Right renal pelvis (tissue), 4 donors: ENCODE data around the gene GRB10. TPM values are rescaled to one million over a fixed set of nuclear protein-coding genes. Genes with fewer than 3 reads are reported as not detected.
"Not testable (repeated sequence)": the region's sequence is repeated elsewhere in the genome, so short reads cannot be mapped to it uniquely, and the experiment has no call there.

Experiments used
- DNase-seq, 4 donors: peaks; one replicate each; pipeline ENCODE4 v3.0.0-alpha.2; 2013; ENCODE audit warnings: low read depth in 4 of 4, low spot score in 3 of 4, missing footprints in 1 of 4
- polyA plus RNA-seq, 4 donors: library from polyadenylated mRNA; unstranded; fragments of 120-200 nt; gene quantifications; one replicate each; pipeline ENCODE4 v1.2.1, GENCODE V29; 2013; ENCODE audit not compliant: insufficient read length in 4 of 4

Gene GRB10
- polyA plus RNA-seq, 4 donors: 31.4 to 40.4 (median 32.4) TPM

- DNase-seq: no peak
Observed at GRCh38 chr7:50592940-50593339, 189.8 kb downstream of the GRB10 start.

DNA sequence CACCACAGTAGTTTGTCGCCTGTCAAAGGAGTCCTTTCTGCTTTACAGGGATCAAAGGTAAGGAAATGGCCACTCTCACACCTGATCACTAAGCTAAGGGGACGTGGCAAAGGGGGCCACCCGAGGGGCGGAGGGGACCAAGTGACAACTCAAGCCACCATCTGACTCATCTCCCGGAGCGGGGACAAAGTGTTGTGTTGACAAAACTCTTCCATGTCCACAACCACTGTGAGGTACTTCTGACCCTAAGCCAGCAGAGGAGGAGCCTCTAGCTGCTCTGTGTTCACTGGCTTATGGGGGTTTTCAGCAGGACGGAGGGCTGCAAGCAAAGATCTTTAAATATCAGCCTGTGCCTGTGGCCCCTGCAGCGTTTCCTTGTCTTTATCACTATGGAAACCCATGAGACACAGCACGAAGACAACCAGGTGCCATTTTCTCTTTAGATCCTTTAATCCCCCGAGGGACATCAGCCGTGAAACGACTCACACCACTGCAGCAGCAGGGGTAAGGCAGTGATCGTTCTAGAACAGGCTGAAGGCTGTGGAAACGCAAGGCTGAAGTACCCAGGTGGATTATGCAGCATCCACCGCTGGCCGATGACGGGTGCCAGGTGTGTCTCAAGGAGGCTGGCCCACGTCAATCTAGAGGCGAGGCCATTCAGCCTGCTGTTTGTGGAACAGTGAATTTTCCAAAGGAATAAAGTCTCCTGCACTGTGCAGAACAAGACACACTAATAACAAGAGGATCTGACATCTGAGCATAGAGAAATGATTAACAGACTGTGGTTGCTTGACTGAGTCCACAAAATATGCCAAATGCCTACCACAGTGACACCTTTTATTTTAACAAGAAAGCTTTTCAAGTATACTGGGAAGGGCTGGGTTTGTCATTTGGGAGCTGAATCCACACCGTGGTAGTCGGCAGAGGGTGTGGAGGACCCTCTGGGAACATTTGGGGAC lies 190.9 kb downstream of the GRB10 start:
- DNase-seq: no peak

GRCh38 chr7:50591098-50591479 lies 191.6 kb downstream of the GRB10 start:
- no peak for DNase-seq

DNA sequence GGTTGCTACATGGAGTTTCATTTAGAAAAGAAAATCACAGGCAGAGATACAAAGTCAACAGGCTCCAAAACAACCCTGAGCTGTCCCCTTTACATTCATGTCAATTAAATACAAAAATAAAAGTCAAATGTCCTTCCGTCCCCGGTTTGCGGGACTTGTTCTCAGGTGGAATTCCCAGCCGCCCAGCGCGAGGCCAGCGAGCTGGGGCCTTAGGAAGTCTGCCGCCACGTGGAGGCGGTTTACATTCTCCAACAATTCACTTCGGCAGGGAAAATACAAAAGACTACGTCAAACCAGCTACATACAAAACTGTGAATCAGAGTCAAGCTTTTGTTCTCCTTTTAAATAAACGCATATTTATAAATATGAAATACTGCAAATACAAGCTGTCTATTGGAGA lies 192.2 kb downstream of the GRB10 start:
- no peak for DNase-seq

GRCh38 chr7:50589364-50589763 lies 193.3 kb downstream of the GRB10 start:
- DNase-seq: no peak

DNA sequence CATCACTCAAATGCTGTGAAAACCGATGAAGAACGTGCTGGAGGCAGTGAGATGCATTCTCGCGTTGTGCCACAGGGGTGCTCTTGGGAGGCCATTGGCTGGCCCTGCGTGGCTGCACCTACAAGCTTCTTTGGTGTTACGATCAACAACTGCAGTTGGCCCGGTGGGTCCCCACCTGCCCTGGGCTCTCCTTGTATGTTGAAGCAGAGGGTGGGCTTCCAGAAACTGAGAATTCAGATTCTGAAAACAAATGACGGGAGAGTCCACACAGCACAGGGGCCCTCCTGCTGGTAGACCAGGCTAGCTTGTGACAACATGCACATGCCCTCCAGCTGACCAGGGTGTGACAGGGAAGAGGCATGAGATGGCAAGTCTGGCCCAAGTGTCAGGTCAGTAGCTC lies 193.8 kb downstream of the GRB10 start:
- DNase-seq: no peak

DNA sequence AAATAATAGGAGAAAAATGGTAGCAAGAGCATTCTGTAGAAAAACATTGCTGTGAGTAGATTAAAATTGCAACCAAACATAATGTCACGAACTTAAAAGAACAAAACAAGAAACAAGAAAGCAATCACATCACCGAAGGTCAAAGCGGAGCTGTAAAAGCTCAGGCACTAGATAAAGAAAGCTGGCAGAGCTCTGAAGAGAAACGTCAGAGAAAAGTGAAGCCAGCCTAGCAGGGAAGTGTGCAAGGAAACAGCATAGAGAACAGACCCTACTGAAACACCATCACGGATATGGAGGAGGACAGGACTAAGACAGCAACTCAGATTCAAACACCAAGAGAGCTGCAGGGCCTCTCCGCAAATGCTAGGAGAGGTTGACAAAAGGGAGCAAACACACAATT lies 195.0 kb downstream of the GRB10 start:
- DNase-seq: no peak

GRCh38 chr7:50584793-50585408 lies 197.8 kb downstream of the GRB10 start:
- DNase-seq: no peak

DNA sequence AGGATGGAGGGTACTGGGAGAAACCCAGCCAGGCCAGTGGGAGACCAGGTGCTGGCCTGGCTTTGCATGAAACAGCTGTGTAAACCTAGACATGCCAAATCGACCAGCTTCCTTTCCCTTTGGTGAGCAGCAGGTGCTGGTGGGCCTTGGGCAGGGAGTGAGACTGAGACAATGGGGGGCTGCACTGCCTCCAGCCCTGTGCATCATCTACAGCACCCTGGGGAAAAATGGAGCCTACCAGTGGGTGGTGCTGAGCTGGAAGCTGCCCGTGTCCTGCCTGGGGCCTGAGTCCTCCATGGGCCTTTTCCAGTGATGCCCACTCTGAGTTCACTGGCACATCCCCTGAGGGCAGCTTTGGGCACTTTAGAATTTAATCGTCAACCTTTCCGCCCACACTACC lies 198.3 kb downstream of the GRB10 start:
- DNase-seq: no peak

GRCh38 chr7:50583295-50583694 lies 199.4 kb downstream of the GRB10 start:
- not testable (repeated sequence) for DNase-seq

GRCh38 chr7:50582271-50582670 lies 200.4 kb downstream of the GRB10 start:
- DNase-seq: not testable (repeated sequence)

DNA sequence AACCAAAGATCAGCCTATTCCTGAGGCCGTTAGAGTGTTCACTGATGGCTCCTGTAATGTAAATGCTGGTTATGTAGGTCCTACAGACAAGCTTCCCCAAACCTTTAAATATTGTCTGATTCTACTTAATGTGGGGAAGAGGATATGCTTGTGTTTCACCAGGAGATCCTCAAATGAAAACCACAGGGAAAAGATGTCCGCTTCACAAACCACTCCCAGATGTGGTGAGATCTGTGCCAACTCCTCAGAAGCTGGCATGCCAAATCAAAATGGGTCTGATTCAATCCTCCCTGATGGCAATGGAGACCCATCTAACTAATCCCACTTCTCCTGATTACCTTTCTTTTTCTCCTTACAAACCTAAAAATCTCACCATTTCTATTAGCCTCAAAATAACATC lies 202.0 kb downstream of the GRB10 start:
- not testable (repeated sequence) for DNase-seq

DNA sequence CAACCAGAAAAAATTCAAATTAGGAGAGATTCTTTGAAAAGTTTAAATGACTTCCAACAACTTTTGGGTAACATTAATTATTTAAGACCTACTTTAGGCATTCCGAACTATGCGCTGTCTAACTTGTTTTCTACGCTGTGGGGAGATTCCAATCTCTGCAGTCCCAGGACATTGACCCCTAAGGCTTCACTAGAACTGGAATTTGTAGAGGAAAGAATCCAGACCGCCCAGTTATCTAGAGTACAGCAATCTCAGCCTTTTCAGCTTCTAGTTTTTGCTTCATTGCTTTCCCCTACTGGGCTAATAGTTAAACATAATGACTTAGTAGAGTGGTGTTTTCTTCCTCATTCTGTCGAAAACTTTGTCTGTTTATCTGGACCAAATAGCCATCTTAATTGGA lies 202.6 kb downstream of the GRB10 start:
- DNase-seq: no peak

- not testable (repeated sequence) for DNase-seq
Observed at GRCh38 chr7:50578105-50578504, 204.6 kb downstream of the GRB10 start.

GRCh38 chr7:50577569-50577968 lies 205.1 kb downstream of the GRB10 start:
- no peak for DNase-seq

DNA sequence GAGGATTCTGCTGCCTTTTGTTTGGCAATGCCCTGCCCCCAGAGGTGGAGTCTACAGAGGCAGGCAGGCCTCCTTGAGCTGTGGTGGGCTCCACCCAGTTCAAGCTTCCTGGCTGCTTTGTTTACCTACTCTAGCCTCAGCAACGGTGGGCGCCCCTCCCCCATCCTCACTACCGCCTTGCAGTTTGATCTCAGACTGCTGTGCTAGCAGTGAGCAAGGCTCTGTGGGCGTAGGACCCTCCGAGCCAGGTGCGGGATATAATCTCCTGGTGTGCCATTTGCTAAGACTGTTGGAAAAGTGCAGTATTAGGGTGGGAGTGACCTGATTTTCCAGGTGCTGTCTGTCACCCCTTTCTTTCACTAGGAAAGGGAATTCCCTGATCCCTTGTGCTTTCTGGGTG lies 206.3 kb downstream of the GRB10 start:
- DNase-seq: not testable (repeated sequence)

DNA sequence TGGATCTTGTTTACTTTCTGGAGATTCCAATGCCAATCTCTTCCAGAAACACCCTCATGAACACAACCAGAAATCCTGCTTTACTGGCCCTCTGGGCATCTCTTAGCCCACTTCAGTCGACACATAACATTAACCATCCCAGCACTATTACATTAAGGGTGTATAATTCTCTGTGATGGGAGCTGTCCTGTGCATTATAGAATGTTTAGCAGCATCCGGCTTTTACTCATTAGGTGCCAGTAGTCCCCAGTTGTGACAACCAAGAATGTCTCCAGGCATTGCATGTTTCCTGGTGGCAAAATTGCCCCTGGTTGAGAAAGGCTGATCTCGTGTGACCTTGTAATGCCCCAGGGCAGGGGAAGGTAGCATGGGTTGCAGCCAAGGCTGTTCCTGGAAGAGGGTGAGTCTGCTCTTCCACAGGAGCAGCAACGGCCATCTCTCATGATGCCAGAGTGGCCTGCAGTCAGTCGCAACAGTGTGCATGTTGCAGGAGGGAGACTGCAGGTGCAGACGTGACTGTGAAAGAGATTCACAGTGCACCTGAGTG lies 214.9 kb downstream of the GRB10 start:
- DNase-seq: no peak

DNA sequence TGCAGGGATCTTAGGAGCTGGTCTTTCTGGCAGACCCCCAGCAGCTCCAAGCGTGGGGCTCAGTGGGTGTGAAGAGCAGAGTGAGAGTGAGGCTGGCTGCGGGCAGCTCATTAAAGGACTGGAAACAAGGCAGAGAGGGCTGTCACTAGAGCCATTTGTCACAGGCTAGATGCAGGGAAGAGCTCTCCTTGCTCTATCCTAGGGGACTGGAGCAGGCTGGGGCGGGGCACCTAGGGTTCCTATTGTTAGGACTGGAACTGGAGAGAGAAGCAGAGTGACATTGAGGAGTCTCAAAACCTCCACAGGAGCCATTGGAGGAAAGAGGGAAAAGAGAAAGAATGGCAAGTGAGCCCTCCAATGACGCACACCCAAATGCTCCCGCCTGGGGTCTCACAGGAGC lies 216.7 kb downstream of the GRB10 start:
- DNase-seq: no peak

DNA sequence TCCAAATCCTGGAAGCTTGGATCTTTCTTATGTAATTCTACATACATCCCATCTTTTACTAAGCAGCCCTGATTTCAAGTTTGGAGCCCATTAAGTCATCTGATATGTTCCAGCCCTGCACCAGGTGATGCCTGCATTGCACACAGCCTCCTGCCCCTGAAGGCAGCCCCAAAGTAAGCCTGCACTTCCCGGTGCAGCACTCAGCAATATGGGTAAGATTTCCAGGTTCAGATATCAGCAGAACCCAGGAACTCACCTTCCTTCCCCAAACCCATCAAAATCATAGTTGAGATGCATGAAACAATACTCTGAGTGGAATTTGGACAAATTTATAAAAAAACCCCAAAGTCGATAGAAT lies 217.2 kb downstream of the GRB10 start:
- no peak for DNase-seq

GRCh38 chr7:50564640-50565558 lies 217.8 kb downstream of the GRB10 start, which contains the start of gene DDC:
TSS of gene DDC (minus strand) at chr7:50565405. CDS start at chr7:50544085, 21,320 bp downstream.
- peak in 1 of 4 donors; percentile 54 for DNase-seq

DNA sequence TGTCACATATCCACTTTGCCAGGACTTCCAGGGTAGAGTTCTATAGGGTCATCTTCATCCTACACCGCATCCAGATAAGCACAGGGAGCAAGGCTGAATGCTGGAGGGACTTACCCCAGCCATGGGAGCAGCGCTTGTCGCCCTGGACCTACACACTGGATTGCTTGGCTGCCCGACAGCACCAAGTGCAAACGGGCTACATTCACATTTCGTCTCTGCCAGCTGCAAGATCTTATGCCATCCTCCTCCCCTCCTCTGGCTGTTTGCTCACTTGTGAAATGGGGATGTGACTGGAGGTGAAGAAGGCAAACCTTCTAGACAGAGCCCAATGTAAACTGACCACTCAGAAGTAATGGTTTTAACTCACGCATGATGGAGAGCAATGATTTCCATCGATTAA lies 218.5 kb downstream of the GRB10 start:
- no peak for DNase-seq
